K562 (cell line): Measurements from ENCODE around the gene PRKAR1B. TPM values are rescaled to one million over a fixed set of nuclear protein-coding genes. Genes with fewer than 3 reads are reported as not detected.

ENCODE experiments used
- GATAD2A ChIP-seq: fragments of 450-650 bp; IDR thresholded peaks from 2 replicates; pipeline ENCODE4 v1.6.1; 2017
- HLTF ChIP-seq: fragments of 450-650 bp; IDR thresholded peaks from 2 replicates; pipeline ENCODE4 v1.6.1; 2016
- ILK ChIP-seq: fragments of 450-650 bp; IDR thresholded peaks from 2 replicates; pipeline ENCODE4 v1.6.1; 2016; ENCODE audit warnings: missing genetic modification characterization, low read depth, mild to moderate bottlenecking, missing compliant biosample characterization, moderate library complexity, borderline replicate concordance
- MCM5 ChIP-seq: fragments of 450-650 bp; IDR thresholded peaks from 2 replicates; pipeline ENCODE4 v1.6.1; 2016; ENCODE audit warnings: low read depth
- SREBF1 ChIP-seq: fragments of 150-350 bp; IDR thresholded peaks from 2 replicates; pipeline ENCODE4 v1.6.1; 2014; ENCODE audit warnings: antibody characterized with exemption, low read depth, low read length, borderline replicate concordance
- ZNF197 ChIP-seq: fragments of 200-800 bp; sonication (Bioruptor generic); IDR thresholded peaks from 2 replicates; pipeline ENCODE4 v1.6.1; 2016; ENCODE audit warnings: low read depth, missing genetic modification characterization, missing compliant biosample characterization
- ZNF551 ChIP-seq: fragments of 250-450 bp; sonication (Bioruptor Pico); IDR thresholded peaks from 2 replicates; pipeline ENCODE4 v1.5.0; 2021; ENCODE audit warnings: mild to moderate bottlenecking, moderate library complexity
- ZNF592 ChIP-seq: fragments of 450-650 bp; IDR thresholded peaks from 2 replicates; pipeline ENCODE4 v1.6.1; 2017; ENCODE audit warnings: antibody characterized with exemption, mild to moderate bottlenecking
- polyA plus RNA-seq, 8 experiments: library from polyadenylated mRNA; depleted of rRNA in 4 of 8; stranded (reverse) in 5 of 8; unstranded in 3 of 8; fragments of >200 nt; fragmentation: Nextera tagmentation in 2 of 8; fragmentation: Illumina TruSeq in 1 of 8; extraction: Ambion mirVana in 2 of 8; extraction: Trizol in 1 of 8; gene quantifications; 2 replicates each; pipeline versions ENCODE4 v1.2.1 to v1.2.3, GENCODE V29; 2011 to 2014; ENCODE audit warnings: inconsistent platforms in 1 of 8, missing spikeins in 1 of 8
- total RNA-seq, 7 experiments: library from RNA; depleted of rRNA in 6 of 7; stranded (reverse); fragments of >200 nt in 6 of 7; fragmentation: Illumina TruSeq in 2 of 7; extraction: Trizol in 2 of 7; gene quantifications; 2 replicates each; pipeline versions ENCODE4 v1.2.1 to v1.2.3, GENCODE V29; 2011 to 2021; ENCODE audit warnings: low replicate concordance in 1 of 7
- TF ChIP-seq, protein P1 (sequence below): fragments of 250-450 bp; sonication (Bioruptor Pico); IDR thresholded peaks from 2 replicates; pipeline ENCODE4 v1.5.0; 2021

PRKAR1B gene
- total and polyA plus RNA-seq, 9 of the 15 experiments (the other 6 are each of a cell fraction or from before 2014, with no cell fraction given): 0.99 to 30.5 (median 12.7) TPM

GRCh38 chr7:674454-675410, 52.3 kb downstream of the PRKAR1B start (continued):
- TF ChIP-seq ZNF592 (no peak), SREBF1 (no peak), ZNF551 (CRISPR knock-in tag) (no peak), ZNF197 (CRISPR knock-in tag) (no peak), ILK (tag) (no peak), MCM5 (no peak), GATAD2A (no peak), HLTF (0 out of 2 replicates have a peak, but pooled peaks have one; percentile 1)
- TF ChIP-seq, protein P1, sequence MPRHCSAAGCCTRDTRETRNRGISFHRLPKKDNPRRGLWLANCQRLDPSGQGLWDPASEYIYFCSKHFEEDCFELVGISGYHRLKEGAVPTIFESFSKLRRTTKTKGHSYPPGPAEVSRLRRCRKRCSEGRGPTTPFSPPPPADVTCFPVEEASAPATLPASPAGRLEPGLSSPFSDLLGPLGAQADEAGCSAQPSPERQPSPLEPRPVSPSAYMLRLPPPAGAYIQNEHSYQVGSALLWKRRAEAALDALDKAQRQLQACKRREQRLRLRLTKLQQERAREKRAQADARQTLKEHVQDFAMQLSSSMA (CRISPR knock-in tag): no peak
